ENCODE measurements around the gene TMEM138.

The TMEM138 gene

DNA sequence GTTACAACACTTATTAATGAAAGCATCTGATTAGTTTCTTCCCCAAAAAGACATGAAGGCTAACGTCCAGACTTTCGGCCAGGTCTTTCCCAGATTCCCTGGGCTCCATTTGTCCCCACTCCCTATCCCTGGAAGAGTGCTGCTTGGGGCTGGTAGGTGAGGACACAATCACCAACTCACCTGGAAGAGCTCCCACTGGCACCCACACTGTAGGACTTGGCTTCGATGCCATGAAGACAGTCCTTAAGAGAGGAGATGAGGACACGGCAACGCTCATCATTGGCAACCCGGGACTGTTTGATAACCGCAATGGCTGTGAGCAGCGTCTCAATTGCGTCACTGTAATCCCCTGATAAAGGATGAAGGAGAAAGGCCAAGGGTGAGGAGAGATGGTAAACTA lies 49.4 kb downstream of the TMEM138 start:
- no peak for DNase-seq

DNA sequence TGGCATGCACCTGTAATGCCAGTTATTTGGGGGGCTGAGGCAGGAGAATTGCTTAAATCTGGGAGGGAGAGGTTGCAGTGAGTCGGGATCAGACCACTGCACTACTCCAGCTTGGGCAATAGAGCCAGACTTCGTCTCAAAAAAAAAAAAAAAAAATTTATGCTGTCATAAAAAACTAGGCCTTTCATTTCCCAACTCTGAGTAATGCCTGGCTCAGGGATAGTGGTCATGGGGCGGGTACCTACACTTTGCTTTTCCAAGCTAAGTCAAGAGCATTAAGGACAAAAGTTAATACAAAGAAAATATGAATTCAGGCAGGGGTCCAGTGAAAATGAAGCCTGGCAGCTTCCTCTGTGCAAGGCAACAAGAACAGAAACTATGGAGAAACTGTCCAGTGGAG lies 51.3 kb downstream of the TMEM138 start:
- no peak for DNase-seq

DNA sequence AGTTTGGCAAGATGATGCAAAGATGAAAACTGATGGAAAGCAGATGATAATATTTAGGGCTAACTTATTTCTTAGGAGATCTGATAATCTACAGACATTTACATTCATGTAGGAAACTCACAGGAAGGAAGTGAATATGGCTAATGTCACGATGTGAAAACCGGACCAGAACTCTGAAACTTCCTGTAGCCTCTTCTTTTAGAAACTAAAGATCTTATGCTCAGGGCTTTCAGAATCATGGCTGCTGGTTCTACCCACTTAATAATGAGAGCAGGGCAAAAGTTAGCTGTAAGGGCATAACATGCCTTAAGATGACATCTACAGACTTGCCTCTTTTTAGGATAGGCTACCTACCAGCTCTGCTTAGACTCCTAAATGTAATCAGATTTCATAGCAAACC lies 52.4 kb downstream of the TMEM138 start:
- no peak for DNase-seq

DNA sequence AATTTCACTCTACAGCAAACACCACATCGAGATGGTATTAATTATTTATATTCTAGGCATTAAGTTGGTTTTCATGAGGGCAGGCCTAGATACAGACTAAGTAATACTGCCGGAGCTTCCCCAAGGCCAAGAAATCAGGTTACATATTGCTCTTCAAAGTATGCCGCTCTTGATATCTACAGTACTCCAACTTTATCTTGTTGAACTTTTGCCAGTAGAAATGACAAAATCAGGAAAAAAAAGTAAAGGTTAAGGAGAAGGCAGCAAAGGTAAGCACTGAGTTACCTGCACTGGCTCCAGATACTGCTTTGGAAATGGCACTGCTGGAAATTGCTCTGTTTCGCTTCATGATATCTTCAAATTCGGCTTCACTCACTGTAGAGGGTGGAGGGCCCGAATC lies 53.2 kb downstream of the TMEM138 start:
- no peak for DNase-seq

DNA sequence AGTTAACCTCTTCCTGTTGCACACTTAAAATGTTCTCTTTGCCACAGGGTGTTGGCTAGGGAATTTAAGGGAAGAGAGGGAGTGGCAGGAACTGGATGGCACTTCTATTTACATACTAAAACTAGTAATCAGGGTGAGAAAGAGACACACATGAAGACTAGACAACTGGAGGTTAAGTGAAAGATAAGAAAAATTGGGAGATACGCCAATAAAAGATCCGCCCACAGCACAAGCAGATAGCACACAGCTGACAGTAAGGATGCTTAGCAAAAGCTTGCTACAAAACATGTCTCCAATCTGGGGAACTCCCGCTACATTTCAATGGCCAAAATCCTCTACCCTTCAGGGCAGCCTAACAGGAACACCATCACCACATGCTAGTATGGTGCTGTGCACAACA lies 54.8 kb downstream of the TMEM138 start:
- DNase-seq: no peak

DNA sequence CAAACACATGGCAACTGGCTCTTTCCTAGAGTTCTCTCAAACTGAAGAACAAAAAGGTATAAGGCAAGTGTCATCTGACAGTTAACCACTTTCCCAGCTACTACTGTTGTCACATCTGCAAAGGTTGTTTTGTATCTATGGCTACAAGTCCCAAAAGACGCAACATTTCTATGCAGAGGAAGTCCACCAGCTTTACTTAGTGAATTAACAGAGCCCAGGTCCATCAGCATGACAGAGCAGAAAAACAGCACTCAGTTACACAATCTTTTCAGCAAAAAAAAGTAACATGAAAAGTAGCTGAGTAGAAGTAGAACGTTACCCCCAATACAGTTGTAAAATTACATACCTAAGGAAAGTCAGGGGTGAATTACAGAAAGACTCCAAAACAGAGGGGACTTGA lies 55.5 kb downstream of the TMEM138 start:
- DNase-seq: no peak

DNA sequence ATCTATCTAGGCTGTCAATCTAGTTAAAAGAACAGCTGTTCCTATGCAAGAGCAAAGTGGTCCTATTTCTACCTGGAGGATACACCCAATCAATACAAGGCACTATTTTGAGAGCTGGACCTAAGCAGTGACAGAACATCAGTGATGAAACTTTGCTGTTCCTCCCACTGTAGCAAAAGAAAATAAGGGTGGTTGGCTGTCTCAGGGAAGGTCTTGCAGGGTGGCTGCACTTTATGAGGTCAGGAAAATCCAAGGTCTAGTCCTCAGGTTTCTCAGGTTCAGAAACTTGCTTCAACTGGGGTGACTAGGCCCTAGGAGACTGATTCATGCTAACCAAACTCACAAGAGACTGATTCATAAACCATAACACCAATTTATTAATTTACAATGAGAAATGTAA lies 56.0 kb downstream of the TMEM138 start:
- DNase-seq: no peak
